Suppressor macrophage treated with lipopolysaccharide for 4 hours (primary cell): ENCODE results near the gene GNPAT.
"Not testable (repeated sequence)": the region's sequence is repeated elsewhere in the genome, so short reads cannot be mapped to it uniquely, and the experiment has no call there.

ENCODE experiments used
- DNase-seq: peaks from one replicate; pipeline ENCODE4 v3.0.0-alpha.2; 2020

The GNPAT gene

DNA sequence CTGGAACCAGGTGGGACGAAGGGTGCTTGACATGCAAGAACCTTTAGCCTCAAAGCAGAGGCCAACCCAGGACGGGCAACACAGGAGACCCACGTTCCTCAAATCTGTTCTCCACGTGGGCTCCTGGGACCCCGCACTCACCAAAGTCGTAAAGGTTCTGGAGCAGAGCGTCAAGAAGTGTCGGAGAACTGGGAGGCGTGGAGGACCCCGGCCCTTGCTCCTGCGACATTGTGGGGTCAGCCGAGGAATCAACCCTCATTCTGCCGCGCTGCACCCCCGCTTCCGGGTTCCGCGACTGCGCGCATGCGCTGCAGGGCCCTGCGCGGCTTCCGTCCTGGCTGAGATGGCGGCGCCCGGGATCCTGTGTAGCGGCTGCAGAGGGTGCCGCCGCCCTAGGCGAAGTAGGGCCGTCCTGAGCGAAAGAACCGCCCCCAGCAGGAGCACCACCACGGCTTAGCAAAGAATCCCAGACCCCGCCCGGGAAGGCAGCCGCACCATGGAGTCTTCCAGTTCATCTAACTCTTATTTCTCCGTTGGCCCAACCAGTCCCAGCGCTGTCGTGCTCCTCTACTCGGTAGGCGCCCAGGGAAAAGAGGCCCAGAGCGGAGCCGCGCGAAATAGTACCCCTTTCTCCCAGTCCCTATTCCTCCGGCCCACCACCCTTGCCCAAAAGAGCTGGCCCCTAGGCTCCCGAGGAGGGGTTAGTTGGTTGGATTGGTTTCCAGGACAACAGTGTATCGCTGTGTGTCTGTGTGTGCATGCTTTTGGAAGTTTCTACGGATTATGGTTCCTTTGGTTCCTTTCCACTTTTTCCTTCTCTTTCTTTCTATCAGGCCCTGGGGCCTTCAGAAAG, at the start of gene GNPAT:
Gene GNPAT, plus strand, starts transcription at position 330 of the 853 bp plus-strand sequence. Its CDS starts 167 bp downstream, at position 497.
- DNase-seq: peak; percentile 93

GRCh38 chr1:231192620-231193163, 48.3 kb upstream of the GNPAT start:
- DNase-seq: no peak

GRCh38 chr1:231193710-231194340, 47.2 kb upstream of the GNPAT start:
- DNase-seq: no peak

DNA sequence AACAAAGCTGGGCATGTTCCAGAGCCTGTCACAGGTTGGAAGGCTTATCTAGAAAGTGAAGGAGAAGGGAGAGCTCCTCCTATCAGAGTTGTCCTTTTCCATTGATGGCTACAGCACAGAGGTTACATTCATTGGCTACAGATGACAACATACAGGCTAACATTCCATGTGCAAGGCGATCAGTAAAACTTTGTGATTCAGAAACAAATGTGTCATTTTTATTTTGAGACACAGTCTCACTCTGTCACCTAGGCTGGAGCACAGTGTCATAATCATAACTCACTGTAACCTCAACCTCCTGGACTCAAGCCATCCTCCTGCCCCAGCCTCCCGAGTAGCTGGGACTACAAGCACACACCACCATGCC, 46.6 kb upstream of the GNPAT start:
- DNase-seq: no peak

DNA sequence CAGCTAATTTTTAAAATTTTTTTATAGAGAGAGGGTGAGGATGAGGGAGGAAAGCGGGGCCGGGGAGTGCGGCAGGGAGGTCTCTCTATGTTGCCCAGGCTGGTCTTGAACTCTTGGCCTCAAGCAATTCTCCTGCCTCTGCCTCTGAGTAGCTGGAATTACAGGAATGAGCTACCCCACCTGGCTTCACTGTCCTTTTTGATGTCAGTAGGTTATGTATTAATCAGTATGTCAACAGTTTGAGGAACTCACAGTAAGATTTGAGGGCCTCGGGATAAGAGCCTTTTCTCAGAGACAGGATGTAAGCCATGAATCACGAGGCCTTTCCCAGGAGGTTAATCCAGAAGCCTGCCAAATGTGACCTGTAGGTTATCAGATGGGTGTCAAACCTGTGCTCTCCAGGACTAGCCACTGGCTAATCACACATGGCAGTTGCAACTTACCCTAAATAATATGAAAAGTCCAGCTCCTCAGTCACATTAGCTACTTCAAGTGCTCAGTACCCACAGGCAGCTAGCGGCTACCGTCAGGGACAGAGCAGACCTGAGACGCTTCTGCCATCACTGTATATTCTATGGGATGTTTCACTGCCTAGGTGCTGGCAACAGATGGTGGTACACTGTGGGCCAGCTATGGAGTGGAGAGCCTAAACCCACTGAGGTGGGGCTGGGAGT, 46.0 kb upstream of the GNPAT start:
- no peak for DNase-seq

GRCh38 chr1:231196307-231196706, 44.7 kb upstream of the GNPAT start:
- no peak for DNase-seq

DNA sequence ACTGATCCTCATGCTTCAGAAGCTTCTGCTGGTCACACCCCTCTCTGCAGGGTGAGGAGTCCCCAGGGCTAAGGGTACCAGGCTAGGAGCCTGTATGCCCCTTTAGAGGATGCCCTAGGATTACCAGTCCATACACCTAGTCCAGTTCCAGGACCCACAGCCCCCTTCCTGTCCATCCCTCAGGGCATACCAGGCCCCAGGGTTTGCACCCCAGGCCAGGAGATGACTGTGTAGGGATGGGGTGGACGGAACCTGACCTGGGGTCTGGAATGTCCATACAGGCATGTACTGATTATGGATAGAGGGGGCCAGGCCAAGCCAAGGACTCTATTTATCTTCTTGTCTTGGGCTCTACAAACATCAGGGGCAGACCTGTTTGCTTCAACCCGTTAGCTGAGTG, 44.3 kb upstream of the GNPAT start:
- no peak for DNase-seq

GRCh38 chr1:231199868-231200267, 41.1 kb upstream of the GNPAT start:
- no peak for DNase-seq

- DNase-seq: no peak
Observed at GRCh38 chr1:231200388-231201031, 40.5 kb upstream of the GNPAT start.

DNA sequence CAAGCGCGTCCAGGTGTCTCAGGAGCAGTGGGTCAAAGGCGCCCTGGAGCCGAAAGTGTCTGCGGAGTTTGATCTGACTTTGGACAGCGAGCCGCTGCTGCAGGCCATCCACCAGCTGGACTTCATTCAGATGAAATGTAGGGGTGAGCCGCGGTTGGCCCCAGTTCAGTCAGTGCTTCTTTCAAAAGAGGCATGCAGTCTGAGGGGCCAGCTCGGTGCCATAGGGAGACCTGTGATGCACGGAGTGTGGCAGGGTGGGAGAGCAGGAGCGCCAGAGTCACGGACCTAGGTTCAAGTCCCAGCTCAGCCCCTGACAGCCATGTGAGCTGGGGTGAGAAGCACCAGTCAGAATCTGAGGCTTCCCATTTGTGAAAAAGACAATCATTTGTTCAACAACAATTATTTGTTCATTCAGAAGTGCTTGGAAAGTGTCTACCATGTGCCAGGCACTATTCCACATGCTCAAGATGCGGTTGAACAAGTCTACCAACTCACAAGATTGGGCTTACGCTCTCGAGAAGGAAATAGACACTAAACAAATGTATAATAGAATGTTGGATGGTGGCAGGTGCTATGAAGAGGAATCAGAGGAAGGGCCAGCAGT, 39.5 kb upstream of the GNPAT start:
- DNase-seq: no peak

- no peak for DNase-seq
Observed at GRCh38 chr1:231201979-231202633, 38.9 kb upstream of the GNPAT start.

- no peak for DNase-seq
Observed at GRCh38 chr1:231203259-231204057, 37.6 kb upstream of the GNPAT start.

DNA sequence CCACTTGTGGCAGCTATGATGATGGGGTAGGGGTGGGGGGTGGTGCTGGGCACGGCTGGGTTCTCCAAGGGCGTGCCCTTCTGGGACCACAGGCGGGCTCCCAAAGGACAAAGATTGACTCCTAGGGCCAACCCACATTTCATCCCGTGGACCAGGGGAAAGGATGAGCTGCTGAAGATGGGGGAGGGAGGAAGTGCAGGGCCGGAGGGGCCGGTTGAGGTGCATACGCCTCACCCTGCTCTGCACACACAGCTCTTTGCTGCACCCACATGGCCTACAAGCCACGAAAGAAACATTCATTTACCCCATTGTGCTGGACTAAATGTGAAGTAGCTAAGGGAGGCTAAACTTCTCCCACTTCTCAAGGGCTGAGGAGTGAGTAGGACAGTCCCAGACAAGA, 34.2 kb upstream of the GNPAT start:
- no peak for DNase-seq

- no peak for DNase-seq
Observed at GRCh38 chr1:231207437-231207836, 33.6 kb upstream of the GNPAT start.

- no peak for DNase-seq
Observed at GRCh38 chr1:231208980-231209379, 32.0 kb upstream of the GNPAT start.

DNA sequence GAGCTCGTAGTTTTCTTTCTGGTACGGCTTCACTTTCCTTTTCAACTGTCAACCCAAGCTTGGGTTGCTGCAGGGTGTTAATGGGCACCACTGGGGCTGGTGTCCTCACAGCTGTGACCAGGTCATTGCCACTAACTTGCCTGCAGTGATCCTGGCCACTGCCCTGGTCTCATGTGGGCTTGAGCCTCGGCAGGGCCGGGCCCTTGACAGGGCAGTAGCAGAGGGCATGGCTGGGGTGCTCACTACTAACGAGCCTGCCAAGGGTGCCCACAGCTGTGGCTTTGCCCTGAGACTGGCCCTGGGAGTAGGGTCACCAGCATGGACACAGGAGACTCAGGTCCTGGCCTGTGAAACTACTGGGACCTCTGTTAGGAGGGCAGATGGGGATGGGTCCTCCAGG, 31.5 kb upstream of the GNPAT start:
- DNase-seq: no peak

DNA sequence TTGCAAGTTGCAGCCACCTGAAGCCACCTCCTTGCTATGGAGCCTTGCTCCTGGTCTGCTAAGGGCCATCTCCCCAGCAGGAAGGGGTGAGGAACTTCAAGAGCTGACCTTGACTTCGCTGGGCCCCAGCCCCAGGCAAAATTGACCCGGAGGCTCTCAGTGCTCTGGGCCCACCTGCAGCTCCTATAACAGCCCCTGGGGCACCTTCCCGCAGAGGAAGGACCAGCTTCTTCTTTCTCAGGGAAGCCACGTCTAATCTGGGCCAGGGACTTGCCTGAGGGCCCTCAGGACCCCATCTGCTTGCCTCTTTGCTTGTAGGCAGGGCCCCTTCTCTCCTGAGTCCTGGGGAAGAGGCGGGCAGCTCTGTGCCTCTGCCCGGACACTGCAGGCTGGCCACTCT, 30.9 kb upstream of the GNPAT start:
- no peak for DNase-seq

- peak; percentile 81 for DNase-seq
Observed at GRCh38 chr1:231211005-231211857, 29.8 kb upstream of the GNPAT start.

DNA sequence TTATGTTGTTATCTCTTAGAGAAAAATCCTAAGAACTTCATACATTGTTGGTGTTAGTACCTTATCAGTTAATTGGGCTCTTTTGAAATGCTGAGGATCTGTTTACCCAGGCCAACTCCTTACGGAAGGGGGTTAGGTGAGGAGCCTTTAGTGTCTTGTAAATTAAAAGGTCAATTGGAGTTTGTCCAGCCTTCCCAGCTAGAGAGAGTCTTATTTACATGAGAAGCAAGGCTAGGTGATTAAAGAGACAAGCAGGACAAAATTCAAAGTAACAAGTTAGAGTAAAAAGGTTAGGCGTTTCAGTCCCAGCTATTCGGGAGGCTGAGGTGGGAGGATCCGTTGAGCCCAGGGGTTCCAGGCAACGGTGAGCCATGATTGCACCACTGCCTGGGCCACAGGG, 28.7 kb upstream of the GNPAT start:
- DNase-seq: not testable (repeated sequence)
